Activated CD4-positive, alpha-beta T cell treated with anti-CD3 and anti-CD28 coated beads for 36 hours (primary cell): Measurements from ENCODE around the gene MLLT6. TPM values are rescaled to one million over a fixed set of nuclear protein-coding genes. Genes with fewer than 3 reads are reported as not detected.

Experiments
- ATAC-seq: fragments of 200-7000 bp; cut with Tn5 transposase; one replicate; pipeline ENCODE4 v1.10.0; 2021; ENCODE audit warnings: mild to moderate bottlenecking, moderate library complexity
- CTCF ChIA-PET: fragments of 350-600 bp; sonication (Branson Sonifier 250); formaldehyde crosslinking; loops from one replicate; lab custom pipeline; 2021; ENCODE audit warnings: antibody characterized with exemption; lab: Charles Lee
- POLR2A ChIA-PET: fragments of 350-600 bp; sonication (Branson Sonifier 250); formaldehyde crosslinking; loops from one replicate; lab custom pipeline; 2021; ENCODE audit warnings: antibody characterized with exemption, inconsistent platforms; lab: Charles Lee
- DNase-seq: peaks from one replicate; pipeline ENCODE4 v3.0.0-alpha.2; 2020
- H3K27ac Mint-ChIP-seq: one replicate; pipeline ENCODE4 v1.8.0; 2021; ENCODE audit warnings: mixed read lengths
- H3K27me3 Mint-ChIP-seq: one replicate; pipeline ENCODE4 v1.8.0; 2021; ENCODE audit warnings: mixed read lengths
- H3K36me3 Mint-ChIP-seq: one replicate; pipeline ENCODE4 v1.8.0; 2021; ENCODE audit warnings: low read depth, mixed read lengths
- H3K4me1 Mint-ChIP-seq: one replicate; pipeline ENCODE4 v1.8.0; 2021; ENCODE audit warnings: mixed read lengths
- H3K4me3 Mint-ChIP-seq: one replicate; pipeline ENCODE4 v1.8.0; 2021; ENCODE audit warnings: mild to moderate bottlenecking, moderate library complexity, mixed read lengths
- H3K9me3 Mint-ChIP-seq: one replicate; pipeline ENCODE4 v1.8.0; 2021; ENCODE audit warnings: low read depth, mixed read lengths
- intact Hi-C, 2 experiments: fragments of 100-400 bp; cut with DNase I in 1 of 2; cut with micrococcal nuclease in 1 of 2; formaldehyde crosslinking; loops; one replicate each; pipeline versions ENCODE4 v1.14.2 to v1.15.1; 2022 to 2024; cut with DNase I, micrococcal nuclease
- total RNA-seq, 2 experiments: library from RNA; stranded (reverse); gene quantifications; one replicate each; pipeline ENCODE4 v1.2.3, GENCODE V29; 2021

Gene MLLT6
- total RNA-seq, 2 experiments from 2014 or later: 168 to 174 TPM

DNA sequence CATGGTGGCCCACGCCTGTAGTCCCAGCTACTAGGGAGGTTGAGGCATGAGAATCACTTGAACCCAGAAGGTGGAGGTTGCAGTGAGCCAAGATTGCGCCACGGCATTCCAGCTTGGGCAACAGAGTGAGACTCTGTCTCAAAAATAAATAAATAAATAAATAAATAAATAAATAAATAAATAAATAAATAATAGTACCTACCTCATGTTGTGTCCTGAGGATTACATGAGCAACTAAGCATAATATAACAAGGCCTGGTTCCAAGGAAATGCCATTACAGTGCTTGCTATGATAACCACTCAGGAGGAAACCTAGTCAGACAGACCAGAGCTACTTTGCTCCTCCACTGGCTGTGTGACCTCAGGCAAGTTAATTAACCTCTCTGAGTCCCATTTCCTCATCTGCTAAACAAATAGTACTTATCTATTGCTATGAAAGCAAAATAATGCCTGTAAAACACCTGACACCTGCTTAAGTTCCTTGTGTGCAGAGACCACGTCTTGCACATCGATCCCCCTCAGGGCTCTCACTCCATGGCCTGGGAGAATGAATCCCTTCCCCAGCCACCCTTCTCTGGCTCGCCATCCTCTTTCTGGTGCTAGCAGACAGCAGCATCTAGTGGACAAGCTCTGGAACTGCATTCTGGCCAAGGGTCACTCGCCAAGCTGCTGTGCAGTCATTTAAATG, 37.8 kb upstream of the MLLT6 start:
- no peak overlapping the region for H3K27ac Mint-ChIP-seq
- peaks cover 14% of the 10 kb centered on the region for H3K4me1 Mint-ChIP-seq
- no peak overlapping the region for H3K4me3 Mint-ChIP-seq
- H3K27me3 Mint-ChIP-seq: peaks cover 37% of the 10 kb centered on the region
- DNase-seq (peak; percentile 75), ATAC-seq (peak; percentile 75)
- H3K9me3 Mint-ChIP-seq: no peaks in the 10 kb centered on the region
- intact Hi-C loops: loop anchor here (1.0 to 5.0 kb wide), 6 partner anchors 60 to 252 kb away; partner anchors contain the start of gene SRCIN1 (in 1 of the 2)
- H3K36me3 Mint-ChIP-seq: peaks cover 5% of the 10 kb centered on the region
- ChIA-PET CTCF (interaction anchor here (0.6 to 9.2 kb wide), 46 partner anchors 10 to 318 kb away, joined by 3 to 145 read pairs (median 4); partner anchors contain the start of genes PSMB3 and SRCIN1), POLR2A (interaction anchor here (0.6 to 1.8 kb wide), 3 partner anchors 62 to 109 kb away, joined by 4 read pairs; no protein-coding TSS in a partner anchor)

DNA sequence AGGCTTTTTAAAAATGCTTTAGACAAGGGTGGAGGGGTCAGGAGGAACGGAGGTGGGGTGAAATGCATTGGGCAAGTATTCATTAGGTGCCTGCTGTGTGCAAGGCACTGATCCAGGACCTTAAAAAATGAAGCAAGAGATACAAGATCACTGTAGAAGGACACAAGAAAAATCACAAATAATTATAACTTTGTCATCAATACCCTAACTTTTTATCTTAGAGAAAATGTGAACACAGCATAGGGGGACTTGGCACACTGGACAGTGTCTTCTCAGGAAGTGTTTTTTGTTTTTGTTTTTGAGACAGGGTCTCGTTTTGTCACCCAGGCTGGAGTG, 37.3 kb upstream of the MLLT6 start:
- peaks cover 7% of the 10 kb centered on the region for H3K36me3 Mint-ChIP-seq
- no peak overlapping the region for H3K27ac Mint-ChIP-seq
- ChIA-PET POLR2A (interaction anchor here (0.6 to 1.8 kb wide), 3 partner anchors 63 to 109 kb away, joined by 4 read pairs; no protein-coding TSS in a partner anchor), CTCF (interaction anchor here (0.6 to 9.2 kb wide), 41 partner anchors 9 to 319 kb away, joined by 3 to 145 read pairs (median 4); partner anchors contain the start of genes PSMB3 and SRCIN1)
- no peak overlapping the region for H3K4me3 Mint-ChIP-seq
- no peak for DNase-seq
- H3K27me3 Mint-ChIP-seq: peaks cover 37% of the 10 kb centered on the region
- intact Hi-C loops: loop anchor here (1.0 to 5.0 kb wide), 6 partner anchors 60 to 253 kb away; partner anchors contain the start of gene SRCIN1 (in 1 of the 2)
- H3K4me1 Mint-ChIP-seq: peaks cover 17% of the 10 kb centered on the region
- no peaks in the 10 kb centered on the region for H3K9me3 Mint-ChIP-seq
- peak; percentile 3 for ATAC-seq

DNA sequence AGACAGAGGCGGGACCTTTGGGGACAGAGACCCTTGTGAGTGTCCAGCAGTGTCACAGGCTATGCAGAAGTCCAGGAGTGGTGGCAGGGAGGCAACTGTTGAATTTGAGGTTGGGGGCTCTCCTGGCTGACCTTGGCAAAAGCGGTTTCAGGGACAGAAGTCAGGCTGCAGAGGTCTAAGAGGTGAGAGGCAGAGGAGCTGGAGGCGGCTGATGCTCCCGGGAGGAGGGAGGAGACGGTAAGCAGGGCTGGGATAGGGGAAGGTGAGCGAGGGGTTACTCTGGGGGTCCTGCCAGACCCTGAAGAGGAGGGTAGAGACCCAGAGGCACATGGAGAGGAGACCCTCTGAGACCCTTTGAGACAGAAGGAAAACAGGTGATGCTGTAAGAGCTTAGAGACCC, 35.6 kb upstream of the MLLT6 start:
- intact Hi-C loops: loop anchor here (5.0 kb wide), 2 partner anchors 62 to 227 kb away; partner anchors contain the start of gene SRCIN1 (in 1 of the 2)
- no peak for DNase-seq
- Mint-ChIP-seq H3K4me3 (no peak overlapping the region), H3K4me1 (peaks cover 17% of the 10 kb centered on the region), H3K36me3 (peaks cover 10% of the 10 kb centered on the region), H3K27ac (no peak overlapping the region), H3K9me3 (no peaks in the 10 kb centered on the region), H3K27me3 (peaks cover 32% of the 10 kb centered on the region)
- ChIA-PET POLR2A (no interaction called here), CTCF (interaction anchor here (0.6 to 9.2 kb wide), 8 partner anchors 9 to 177 kb away, joined by 3 to 145 read pairs (median 4); no protein-coding TSS in a partner anchor)
- no peak for ATAC-seq

DNA sequence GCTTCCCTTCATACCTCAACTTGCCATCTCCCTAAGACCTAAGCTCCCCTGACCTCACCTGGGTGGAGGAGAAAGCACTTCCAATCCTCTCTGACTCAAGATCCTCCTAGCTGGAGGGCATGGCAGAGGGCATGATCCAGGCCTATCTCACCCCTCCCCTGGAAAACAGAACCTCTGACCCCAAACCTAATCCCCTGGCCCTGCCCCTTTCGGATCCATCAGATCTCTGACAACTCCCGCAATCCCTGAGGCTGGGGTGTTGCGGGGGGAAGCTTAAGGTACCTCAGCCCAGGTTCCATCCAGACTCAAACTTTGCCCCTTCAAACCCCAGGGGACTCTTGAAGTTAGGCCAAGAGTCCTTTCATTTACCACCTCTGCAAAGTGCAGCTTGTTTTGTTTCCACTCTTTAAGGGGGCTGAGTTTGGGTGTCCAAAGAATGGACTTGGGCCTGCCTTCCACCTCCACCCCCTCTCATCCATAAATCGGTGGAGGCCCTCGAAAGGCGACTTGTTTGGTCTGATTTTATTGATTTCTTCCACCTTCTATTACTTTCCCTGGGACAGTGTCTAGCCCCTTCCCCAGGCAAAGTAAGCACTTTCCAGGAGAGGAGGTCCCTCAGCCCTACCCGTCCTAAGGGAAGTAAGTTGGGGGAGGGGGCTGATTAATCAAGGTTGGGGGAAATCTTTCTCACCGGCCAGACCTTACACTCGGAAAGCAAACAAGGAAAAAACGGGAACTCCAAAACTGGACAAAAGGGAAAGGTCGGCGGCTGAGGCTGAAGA, 32.9 kb upstream of the MLLT6 start:
- peaks cover 30% of the 10 kb centered on the region for H3K27me3 Mint-ChIP-seq

DNA sequence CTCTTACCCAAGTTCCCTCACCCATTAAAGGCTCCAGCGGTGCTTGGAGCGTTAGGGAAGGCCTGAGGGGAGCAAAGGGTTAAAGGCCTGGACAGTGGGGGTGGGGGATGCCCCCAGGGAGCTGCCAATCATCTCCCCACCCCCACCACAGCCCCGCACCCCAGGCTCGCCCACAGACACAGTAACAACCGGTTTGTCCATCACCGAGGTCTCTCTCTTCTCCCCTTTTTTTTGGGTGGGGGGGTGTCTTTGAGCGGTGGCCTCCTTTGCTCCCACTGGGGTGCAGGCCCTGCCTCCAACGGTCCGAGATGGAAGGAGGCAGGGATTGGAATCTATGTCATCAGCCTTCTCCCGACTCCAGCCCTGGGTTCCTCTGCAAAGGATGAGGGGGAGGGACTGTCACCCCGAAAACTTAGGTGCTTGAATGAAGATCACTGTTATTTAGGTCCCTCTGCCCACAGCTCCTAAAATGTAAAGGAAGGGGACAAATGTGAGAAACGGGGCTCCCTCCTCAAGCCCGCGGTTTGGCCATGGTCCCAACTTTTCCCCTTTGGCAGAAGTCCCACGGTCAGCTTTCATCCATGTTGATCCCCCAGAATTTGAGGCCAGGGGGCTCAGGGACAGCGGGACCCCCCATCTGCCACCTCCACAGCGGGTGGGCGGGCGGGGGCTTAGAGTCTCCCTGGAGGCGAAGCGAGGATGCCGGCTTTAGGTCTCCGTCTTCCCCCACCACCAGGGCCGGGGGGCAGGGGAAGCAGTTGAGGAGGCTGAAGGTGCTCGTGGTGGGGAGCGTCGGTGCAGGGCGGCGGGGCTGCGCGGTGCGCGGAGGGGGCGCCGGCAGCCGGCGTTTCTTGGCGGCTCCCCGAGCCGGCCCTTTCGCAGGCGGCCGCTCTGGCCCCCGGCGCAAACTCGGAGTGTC, 32.0 kb upstream of the MLLT6 start:
- Mint-ChIP-seq H3K27me3 (peaks cover 26% of the 10 kb centered on the region), H3K27ac (peak overlapping the region; percentile 14), H3K4me3 (peak overlapping the region; percentile 76), H3K4me1 (peaks cover 47% of the 10 kb centered on the region), H3K36me3 (peaks cover 10% of the 10 kb centered on the region), H3K9me3 (no peaks in the 10 kb centered on the region)
- ChIA-PET POLR2A (interaction anchor here (1.5 kb wide), 1 partner anchor 79 kb away, joined by 3 read pairs; the partner anchor contains the start of gene PSMB3), CTCF (interaction anchor here (0.6 to 1.2 kb wide), 6 partner anchors 45 to 1546 kb away, joined by 3 to 5 read pairs (median 3); partner anchors contain the start of gene WIPF2)
- intact Hi-C loops: loop anchor here in 1 of 2 experiments (10.0 kb wide), 2 partner anchors 182 to 482 kb away; partner anchors contain the start of genes PLXDC1 and RPL23
- DNase-seq (peak; percentile 34), ATAC-seq (no peak)

More for the DNA sequence above, 32.9 kb upstream of the MLLT6 start:
- H3K9me3 Mint-ChIP-seq: no peaks in the 10 kb centered on the region
- H3K27ac Mint-ChIP-seq: peak overlapping the region; percentile 21
- POLR2A ChIA-PET: interaction anchor here (1.5 kb wide), 1 partner anchor 80 kb away, joined by 3 read pairs; the partner anchor contains the start of gene PSMB3
- DNase-seq (peak; percentile 15), ATAC-seq (no peak)
- peaks cover 40% of the 10 kb centered on the region for H3K4me1 Mint-ChIP-seq
- peak overlapping the region; percentile 76 for H3K4me3 Mint-ChIP-seq
- intact Hi-C loops: loop anchor here in 1 of 2 experiments (10.0 kb wide), 2 partner anchors 183 to 483 kb away; partner anchors contain the start of genes PLXDC1 and RPL23
- CTCF ChIA-PET: interaction anchor here (0.6 to 1.4 kb wide), 8 partner anchors 15 to 1311 kb away, joined by 3 to 5 read pairs (median 3); no protein-coding TSS in a partner anchor
- peaks cover 10% of the 10 kb centered on the region for H3K36me3 Mint-ChIP-seq

DNA sequence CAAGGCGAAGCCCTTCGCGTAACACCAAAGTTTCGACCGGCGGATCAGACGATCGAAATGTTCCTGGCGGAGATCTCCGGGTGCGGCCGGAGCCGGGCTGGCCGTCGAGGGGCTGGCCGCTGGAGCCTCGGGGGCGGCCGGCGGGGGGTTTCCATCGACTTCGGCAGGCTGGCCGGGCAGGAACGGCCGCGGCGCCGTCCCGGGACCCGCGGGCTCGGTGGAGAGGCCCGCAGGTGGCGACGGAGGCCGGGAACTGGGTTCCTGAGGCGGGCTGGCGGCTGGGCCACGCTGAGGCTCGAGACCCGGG, 31.4 kb upstream of the MLLT6 start:
- no peak for DNase-seq
- Mint-ChIP-seq H3K36me3 (peaks cover 10% of the 10 kb centered on the region), H3K9me3 (no peaks in the 10 kb centered on the region), H3K4me3 (peak overlapping the region; percentile 76), H3K4me1 (peaks cover 47% of the 10 kb centered on the region), H3K27ac (peak overlapping the region; percentile 13), H3K27me3 (peaks cover 21% of the 10 kb centered on the region)
- ATAC-seq: no peak
- ChIA-PET POLR2A (interaction anchor here (4.3 kb wide), 1 partner anchor 28 kb away, joined by 20 read pairs; no protein-coding TSS in a partner anchor), CTCF (interaction anchor here (0.7 to 4.9 kb wide), 3 partner anchors 44 to 114 kb away, joined by 3 to 20 read pairs (median 5); partner anchors contain the start of gene PSMB3)
- intact Hi-C loops: loop anchor here (1.0 to 10.0 kb wide), 7 partner anchors 67 to 481 kb away; partner anchors contain the start of genes PIP4K2B (in 1 of the 2), PLXDC1 (in 1 of the 2), RPL23 (in 1 of the 2) and SOCS7 (in 1 of the 2)

DNA sequence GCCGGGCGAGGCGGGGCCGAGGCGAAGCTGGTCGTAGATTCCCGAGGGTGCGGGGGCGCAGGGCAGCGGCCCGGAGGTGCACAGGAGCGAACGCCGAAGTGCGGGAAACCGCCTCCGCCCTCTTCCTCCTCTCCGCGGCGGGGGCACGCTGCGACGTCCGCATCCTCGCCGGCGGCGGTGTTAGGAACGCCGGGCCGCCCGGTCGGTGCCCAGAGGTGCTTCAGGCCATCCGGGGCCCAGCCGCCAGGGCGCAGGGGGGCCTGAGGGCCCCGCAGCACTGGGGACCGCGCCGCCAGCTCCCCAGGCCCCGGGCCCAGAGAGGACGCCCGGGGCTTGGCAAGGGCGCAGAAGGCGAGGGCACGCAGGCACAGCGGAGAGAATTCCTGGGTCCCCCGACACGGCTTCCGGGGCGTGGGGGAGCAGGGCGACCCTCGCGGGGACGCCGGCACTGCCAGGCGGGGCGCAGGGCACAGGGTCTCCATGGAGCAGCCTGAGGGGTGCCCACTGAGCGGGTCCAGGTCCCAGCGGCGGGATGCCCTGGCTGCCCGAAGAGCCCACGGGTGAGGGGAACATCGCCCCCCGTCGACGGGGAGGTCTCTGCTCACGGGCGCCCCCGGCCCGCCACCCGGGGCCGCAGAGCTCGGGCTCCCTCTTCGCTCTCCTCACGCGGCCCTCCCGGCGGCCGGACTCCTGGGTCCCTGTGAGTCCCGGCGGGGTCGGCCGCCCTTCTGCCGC, 30.9 kb upstream of the MLLT6 start:
- intact Hi-C loops: loop anchor here (1.0 to 10.0 kb wide), 7 partner anchors 67 to 481 kb away; partner anchors contain the start of genes PIP4K2B (in 1 of the 2), PLXDC1 (in 1 of the 2), RPL23 (in 1 of the 2) and SOCS7 (in 1 of the 2)
- no peaks in the 10 kb centered on the region for H3K9me3 Mint-ChIP-seq
- POLR2A ChIA-PET: interaction anchor here (4.3 kb wide), 1 partner anchor 27 kb away, joined by 20 read pairs; no protein-coding TSS in a partner anchor
- peak overlapping the region; percentile 76 for H3K4me3 Mint-ChIP-seq
- peak; percentile 3 for ATAC-seq
- peaks cover 10% of the 10 kb centered on the region for H3K36me3 Mint-ChIP-seq
- CTCF ChIA-PET: interaction anchor here (0.7 to 4.9 kb wide), 5 partner anchors 27 to 115 kb away, joined by 3 to 20 read pairs (median 4); partner anchors contain the start of gene PSMB3
- peaks cover 47% of the 10 kb centered on the region for H3K4me1 Mint-ChIP-seq
- peaks cover 16% of the 10 kb centered on the region for H3K27me3 Mint-ChIP-seq
- peak; percentile 63 for DNase-seq
- peak overlapping the region; percentile 13 for H3K27ac Mint-ChIP-seq

DNA sequence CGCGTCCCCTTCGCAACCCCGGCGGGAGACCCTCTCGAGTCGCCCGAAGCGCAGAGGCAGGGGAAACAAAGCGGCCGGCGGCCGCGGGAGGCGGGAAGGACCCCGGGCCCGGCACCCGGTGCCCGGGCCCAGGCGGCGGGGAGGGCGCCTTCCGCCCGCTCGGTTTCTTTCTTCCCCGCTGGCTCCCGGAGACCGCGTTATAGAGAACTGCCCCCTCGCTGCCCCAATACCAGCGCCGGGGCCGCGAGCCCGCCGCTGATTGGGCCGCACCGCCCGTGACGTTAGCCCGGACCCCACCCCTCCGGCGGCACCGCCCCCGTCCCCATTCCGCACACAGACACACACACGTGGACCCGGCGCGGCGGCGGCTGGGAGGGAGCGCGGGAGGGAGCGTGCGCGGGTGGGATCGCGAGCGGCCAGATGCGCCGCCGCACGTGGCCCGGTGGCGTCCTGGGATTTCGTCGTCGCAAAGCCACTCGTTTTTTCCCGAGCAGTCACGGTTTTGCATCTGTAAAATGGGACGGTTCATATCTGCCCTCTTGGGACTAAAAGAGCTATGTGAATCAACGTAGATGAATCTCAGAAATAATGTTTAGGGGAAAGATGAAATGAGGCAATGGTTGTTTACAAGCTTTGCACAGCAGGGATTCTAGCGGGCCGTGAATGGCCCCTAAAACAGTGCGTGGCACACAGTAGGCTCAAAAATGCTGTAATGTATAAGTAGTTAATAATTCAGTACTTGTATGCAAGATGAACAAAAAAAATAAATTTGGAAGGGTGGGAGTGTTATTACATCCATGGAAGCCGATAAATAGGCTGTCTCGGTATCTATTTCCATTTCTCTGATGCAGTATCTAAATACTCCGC, 30.1 kb upstream of the MLLT6 start, which contains the start of gene EPOP:
TSS of gene EPOP (minus strand) at position 209 of the 867 bp plus-strand sequence. CDS start 462 bp downstream, outside the sequence.
- ATAC-seq: peak; percentile 78
- Mint-ChIP-seq H3K4me1 (peaks cover 47% of the 10 kb centered on the region), H3K9me3 (no peaks in the 10 kb centered on the region), H3K4me3 (peak within 1 kb of the TSS; percentile 76), H3K27ac (peak within 1 kb of the TSS; percentile 85), H3K27me3 (peaks cover 9% of the 10 kb centered on the region), H3K36me3 (peaks cover 10% of the 10 kb centered on the region)
- intact Hi-C loops: loop anchor here (1.0 to 10.0 kb wide), 11 partner anchors 26 to 480 kb away; partner anchors contain the start of genes CISD3 (in 1 of the 2), PIP4K2B (in 1 of the 2), PLXDC1 (in 1 of the 2) and PSMB3 (in 1 of the 2)
- ChIA-PET POLR2A (interaction anchor here (0.6 to 4.3 kb wide), 4 partner anchors 26 to 69 kb away, joined by 4 to 20 read pairs (median 5); no protein-coding TSS in a partner anchor), CTCF (interaction anchor here (0.7 to 4.9 kb wide), 11 partner anchors 20 to 116 kb away, joined by 3 to 35 read pairs (median 5); partner anchors contain the start of gene PSMB3)
- DNase-seq: peak; percentile 96
